Neural cell (in vitro differentiated cells): ENCODE data around the gene FGF12. TPM values are rescaled to one million over a fixed set of nuclear protein-coding genes. Genes with fewer than 3 reads are reported as not detected.

Experiments
- H2AFZ ChIP-seq: fragments of 200-600, 300-800 bp; sonication (generic), shearing (Covaris generic); 2 replicates; pipeline ENCODE4 v1.6.0; 2014; ENCODE audit warnings: low read depth, mild to moderate bottlenecking, antibody characterized with exemption, low read length, moderate library complexity
- H3F3A ChIP-seq: fragments of 200-600 bp; shearing (Covaris generic); 2 replicates; pipeline ENCODE4 v1.6.1; 2016; ENCODE audit warnings: mild to moderate bottlenecking, moderate library complexity, mixed read lengths, antibody characterized with exemption, low read length; ENCODE audit not compliant: insufficient read depth, poor library complexity, severe bottlenecking
- H3K27ac ChIP-seq: fragments of 200-600, 300-800 bp; sonication (generic), shearing (Covaris generic); 2 replicates; pipeline ENCODE4 v1.5.1; 2014; ENCODE audit warnings: mild to moderate bottlenecking, low read length, moderate library complexity
- H3K27me3 ChIP-seq: fragments of 300-800, 200-600 bp; sonication (generic), shearing (Covaris generic); 2 replicates; pipeline ENCODE4 v1.6.0; 2014; ENCODE audit warnings: mild to moderate bottlenecking, low read depth, low read length, moderate library complexity; ENCODE audit not compliant: insufficient read depth
- H3K36me3 ChIP-seq: fragments of 300-800, 200-600 bp; sonication (generic), shearing (Covaris generic); 2 replicates; pipeline ENCODE4 v1.5.1; 2014; ENCODE audit warnings: mild to moderate bottlenecking, antibody characterized with exemption, low read length, moderate library complexity; ENCODE audit not compliant: insufficient read depth
- H3K4me2 ChIP-seq: fragments of 300-800, 200-600 bp; sonication (generic), shearing (Covaris generic); 2 replicates; pipeline ENCODE4 v1.6.0; 2014; ENCODE audit warnings: mild to moderate bottlenecking, low read length
- H3K4me3 ChIP-seq: fragments of 300-800, 200-600 bp; sonication (generic), shearing (Covaris generic); 2 replicates; pipeline ENCODE4 v1.5.1; 2014; ENCODE audit warnings: mild to moderate bottlenecking, low read length, moderate library complexity
- H3K79me2 ChIP-seq: fragments of 200-600 bp; shearing (Covaris generic); replicated peaks from 2 replicates; pipeline ENCODE4 v1.6.0; 2014; ENCODE audit warnings: mild to moderate bottlenecking, low read length, moderate library complexity; ENCODE audit not compliant: insufficient read depth
- H3K9ac ChIP-seq: fragments of 300-800, 200-600 bp; sonication (generic), shearing (Covaris generic); 2 replicates; pipeline ENCODE4 v1.6.1; 2016; ENCODE audit warnings: mild to moderate bottlenecking, low read length, mixed read lengths
- H3K9me2 ChIP-seq: fragments of 200-600 bp; shearing (Covaris generic); 2 replicates; pipeline ENCODE4 v1.6.1; 2016; ENCODE audit warnings: mild to moderate bottlenecking, low read length, mixed read lengths; ENCODE audit not compliant: insufficient read depth
- H3K9me3 ChIP-seq: fragments of 200-600, 300-800 bp; sonication (generic), shearing (Covaris generic); 2 replicates; pipeline ENCODE4 v1.6.1; 2016; ENCODE audit warnings: mild to moderate bottlenecking, mixed run types, low read length, moderate library complexity, mixed read lengths
- H4K20me1 ChIP-seq: fragments of 200-600 bp; shearing (Covaris generic); 2 replicates; pipeline ENCODE4 v1.6.1; 2016; ENCODE audit warnings: mild to moderate bottlenecking, mixed run types; ENCODE audit not compliant: insufficient read depth
- EP300 ChIP-seq: fragments of 450-650 bp; conservative IDR thresholded peaks from 2 replicates; pipeline ENCODE4 v1.6.1; 2014; ENCODE audit warnings: antibody characterized with exemption, mild to moderate bottlenecking, moderate library complexity; ENCODE audit not compliant: poor library complexity, severe bottlenecking
- EZH2 ChIP-seq: fragments of 200-600, 300-800 bp; shearing (Covaris generic), sonication (generic); IDR thresholded peaks from 2 replicates; pipeline ENCODE4 v1.6.1; 2014; ENCODE audit warnings: antibody characterized with exemption, low read length, borderline replicate concordance, mild to moderate bottlenecking; ENCODE audit not compliant: insufficient read depth, poor library complexity, severe bottlenecking
- MXI1 ChIP-seq: fragments of 450-650 bp; conservative IDR thresholded peaks from 2 replicates; pipeline ENCODE4 v1.6.1; 2014; ENCODE audit warnings: antibody characterized with exemption, mild to moderate bottlenecking; ENCODE audit not compliant: poor library complexity, severe bottlenecking
- POLR2AphosphoS5 ChIP-seq: IDR thresholded peaks from 2 replicates; pipeline ENCODE4 v1.6.1; 2012
- RAD21 ChIP-seq: fragments of 450-650 bp; conservative IDR thresholded peaks from 2 replicates; pipeline ENCODE4 v1.6.1; 2014; ENCODE audit warnings: antibody characterized with exemption, mild to moderate bottlenecking, moderate library complexity
- SMC3 ChIP-seq: fragments of 450-650 bp; conservative IDR thresholded peaks from 2 replicates; pipeline ENCODE4 v1.6.1; 2014; ENCODE audit warnings: antibody characterized with exemption, mild to moderate bottlenecking, moderate library complexity; ENCODE audit not compliant: poor library complexity
- TAF1 ChIP-seq: IDR thresholded peaks from 2 replicates; pipeline ENCODE4 v1.6.1; 2012; ENCODE audit warnings: low read depth
- polyA plus RNA-seq: library from polyadenylated mRNA; depleted of rRNA; stranded (reverse); fragments of >200 nt; gene quantifications from 2 replicates; pipeline ENCODE4 v1.2.3, GENCODE V29; 2014
- TF ChIP-seq, protein P1 (sequence below): IDR thresholded peaks from 2 replicates; pipeline ENCODE4 v1.6.1; 2012; ENCODE audit warnings: borderline replicate concordance
- TF ChIP-seq, protein P2 (sequence below): fragments of 450-650 bp; IDR thresholded peaks from 2 replicates; pipeline ENCODE4 v1.5.1; 2014; ENCODE audit warnings: antibody characterized with exemption, mild to moderate bottlenecking, moderate library complexity; ENCODE audit not compliant: poor library complexity, severe bottlenecking

Gene FGF12
- polyA plus RNA-seq, 1 donor from 2014 or later = 4.8 TPM

DNA sequence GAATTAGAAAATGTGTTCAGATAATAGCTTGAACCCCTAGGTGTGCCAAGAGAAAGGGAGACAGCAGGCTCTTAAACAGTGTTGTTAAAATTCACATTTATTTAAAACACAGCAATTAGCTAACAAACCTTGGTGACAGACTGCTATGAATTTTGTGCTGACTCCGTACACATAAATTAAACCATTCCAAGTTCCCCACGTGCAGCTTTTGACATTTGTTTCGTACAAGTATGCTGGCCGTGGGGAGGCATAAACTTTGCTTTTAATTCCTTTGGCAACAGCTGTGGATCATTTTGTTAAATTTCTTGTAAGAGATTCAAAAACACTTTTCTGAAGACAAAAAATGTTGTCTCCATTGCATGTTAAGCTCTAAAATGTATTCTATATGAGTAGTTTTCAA is 465.3 kb downstream of the FGF12 start:
- no peaks in the 10 kb centered on the region for H3K9me2 ChIP-seq
- TF ChIP-seq, protein P1, sequence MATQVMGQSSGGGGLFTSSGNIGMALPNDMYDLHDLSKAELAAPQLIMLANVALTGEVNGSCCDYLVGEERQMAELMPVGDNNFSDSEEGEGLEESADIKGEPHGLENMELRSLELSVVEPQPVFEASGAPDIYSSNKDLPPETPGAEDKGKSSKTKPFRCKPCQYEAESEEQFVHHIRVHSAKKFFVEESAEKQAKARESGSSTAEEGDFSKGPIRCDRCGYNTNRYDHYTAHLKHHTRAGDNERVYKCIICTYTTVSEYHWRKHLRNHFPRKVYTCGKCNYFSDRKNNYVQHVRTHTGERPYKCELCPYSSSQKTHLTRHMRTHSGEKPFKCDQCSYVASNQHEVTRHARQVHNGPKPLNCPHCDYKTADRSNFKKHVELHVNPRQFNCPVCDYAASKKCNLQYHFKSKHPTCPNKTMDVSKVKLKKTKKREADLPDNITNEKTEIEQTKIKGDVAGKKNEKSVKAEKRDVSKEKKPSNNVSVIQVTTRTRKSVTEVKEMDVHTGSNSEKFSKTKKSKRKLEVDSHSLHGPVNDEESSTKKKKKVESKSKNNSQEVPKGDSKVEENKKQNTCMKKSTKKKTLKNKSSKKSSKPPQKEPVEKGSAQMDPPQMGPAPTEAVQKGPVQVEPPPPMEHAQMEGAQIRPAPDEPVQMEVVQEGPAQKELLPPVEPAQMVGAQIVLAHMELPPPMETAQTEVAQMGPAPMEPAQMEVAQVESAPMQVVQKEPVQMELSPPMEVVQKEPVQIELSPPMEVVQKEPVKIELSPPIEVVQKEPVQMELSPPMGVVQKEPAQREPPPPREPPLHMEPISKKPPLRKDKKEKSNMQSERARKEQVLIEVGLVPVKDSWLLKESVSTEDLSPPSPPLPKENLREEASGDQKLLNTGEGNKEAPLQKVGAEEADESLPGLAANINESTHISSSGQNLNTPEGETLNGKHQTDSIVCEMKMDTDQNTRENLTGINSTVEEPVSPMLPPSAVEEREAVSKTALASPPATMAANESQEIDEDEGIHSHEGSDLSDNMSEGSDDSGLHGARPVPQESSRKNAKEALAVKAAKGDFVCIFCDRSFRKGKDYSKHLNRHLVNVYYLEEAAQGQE = no peak
- no peak for TF ChIP-seq POLR2AphosphoS5
- no peak for TF ChIP-seq RAD21
- TF ChIP-seq, protein P2, sequence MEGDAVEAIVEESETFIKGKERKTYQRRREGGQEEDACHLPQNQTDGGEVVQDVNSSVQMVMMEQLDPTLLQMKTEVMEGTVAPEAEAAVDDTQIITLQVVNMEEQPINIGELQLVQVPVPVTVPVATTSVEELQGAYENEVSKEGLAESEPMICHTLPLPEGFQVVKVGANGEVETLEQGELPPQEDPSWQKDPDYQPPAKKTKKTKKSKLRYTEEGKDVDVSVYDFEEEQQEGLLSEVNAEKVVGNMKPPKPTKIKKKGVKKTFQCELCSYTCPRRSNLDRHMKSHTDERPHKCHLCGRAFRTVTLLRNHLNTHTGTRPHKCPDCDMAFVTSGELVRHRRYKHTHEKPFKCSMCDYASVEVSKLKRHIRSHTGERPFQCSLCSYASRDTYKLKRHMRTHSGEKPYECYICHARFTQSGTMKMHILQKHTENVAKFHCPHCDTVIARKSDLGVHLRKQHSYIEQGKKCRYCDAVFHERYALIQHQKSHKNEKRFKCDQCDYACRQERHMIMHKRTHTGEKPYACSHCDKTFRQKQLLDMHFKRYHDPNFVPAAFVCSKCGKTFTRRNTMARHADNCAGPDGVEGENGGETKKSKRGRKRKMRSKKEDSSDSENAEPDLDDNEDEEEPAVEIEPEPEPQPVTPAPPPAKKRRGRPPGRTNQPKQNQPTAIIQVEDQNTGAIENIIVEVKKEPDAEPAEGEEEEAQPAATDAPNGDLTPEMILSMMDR = no peak
- no peak for TF ChIP-seq EP300
- TF ChIP-seq TAF1 = no peak
- TF ChIP-seq MXI1 = no peak
- no peak for TF ChIP-seq EZH2
- TF ChIP-seq SMC3 = no peak
- no peaks in the 10 kb centered on the region for H3K27me3 ChIP-seq
- H3K79me2 ChIP-seq = no peaks in the 10 kb centered on the region
- H3K4me2 ChIP-seq = no peak overlapping the region
- H2AFZ ChIP-seq = no peak overlapping the region
- H4K20me1 ChIP-seq = no peaks in the 10 kb centered on the region
- H3F3A ChIP-seq = no peaks in the 10 kb centered on the region
- H3K36me3 ChIP-seq = no peaks in the 10 kb centered on the region
- no peak overlapping the region for H3K4me3 ChIP-seq
- H3K9me3 ChIP-seq = no peaks in the 10 kb centered on the region
- H3K9ac ChIP-seq = no peak overlapping the region
- no peak overlapping the region for H3K27ac ChIP-seq

DNA sequence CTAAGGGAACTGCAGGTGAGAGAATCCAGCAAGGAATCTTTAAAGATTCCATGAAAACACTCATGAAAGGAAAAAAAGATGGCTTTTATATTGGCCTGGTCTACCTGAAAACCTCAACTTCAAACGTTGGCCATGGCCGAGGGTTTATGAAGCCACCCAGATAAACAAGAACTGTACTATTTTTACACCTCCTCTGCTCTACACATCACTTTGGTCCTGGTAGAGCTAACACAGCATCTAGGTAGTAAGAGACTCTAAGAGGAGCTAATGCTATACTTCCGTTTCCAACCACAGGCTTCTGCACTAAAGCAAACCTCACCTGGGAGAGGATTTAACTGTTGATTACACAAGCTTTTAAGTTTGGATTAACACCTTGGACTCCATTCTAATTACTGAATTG is 466.2 kb downstream of the FGF12 start:
- Histone ChIP-seq H3K79me2 (no peaks in the 10 kb centered on the region), H3K4me3 (no peak overlapping the region), H3K9me3 (no peaks in the 10 kb centered on the region), H3K27me3 (no peaks in the 10 kb centered on the region), H3K36me3 (no peaks in the 10 kb centered on the region), H3K9me2 (no peaks in the 10 kb centered on the region), H4K20me1 (no peaks in the 10 kb centered on the region), H3K27ac (no peak overlapping the region), H3K9ac (no peak overlapping the region), H3F3A (no peaks in the 10 kb centered on the region), H3K4me2 (no peak overlapping the region), H2AFZ (no peak overlapping the region)
- TF ChIP-seq, protein P1 = no peak
- TF ChIP-seq EP300 = no peak
- no peak for TF ChIP-seq EZH2
- no peak for TF ChIP-seq MXI1
- TF ChIP-seq, protein P2 = no peak
- no peak for TF ChIP-seq RAD21
- no peak for TF ChIP-seq TAF1
- no peak for TF ChIP-seq POLR2AphosphoS5
- TF ChIP-seq SMC3 = no peak
